ENCODE measurements around the gene NUP50. TPM values are rescaled to one million over a fixed set of nuclear protein-coding genes. Genes with fewer than 3 reads are reported as not detected.

NUP50 gene
- total and polyA plus RNA-seq, 8 donors: 14.6 to 443 (median 113) TPM

DNA sequence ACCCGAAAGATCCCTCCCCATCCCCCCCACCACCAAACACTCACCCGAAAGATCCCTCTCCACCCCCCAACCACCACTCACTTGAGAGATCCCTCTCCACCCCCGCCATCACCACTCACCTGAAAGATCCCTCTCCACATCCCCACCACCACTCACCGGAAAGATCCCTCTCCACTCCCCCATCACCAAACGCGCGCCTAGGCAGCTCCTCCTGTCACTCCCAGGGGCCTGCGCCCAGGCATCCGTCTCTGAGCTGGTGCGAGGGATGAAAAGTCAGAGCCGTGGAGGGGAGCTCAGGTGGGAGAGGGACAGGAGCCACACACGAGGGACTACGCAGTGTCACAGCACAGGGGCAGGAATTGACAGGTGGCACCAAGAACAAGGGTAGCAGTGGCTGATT is 65.5 kb downstream of the NUP50 start:
- Histone ChIP-seq H3K9me3 (no peaks in the 10 kb centered on the region), H3K27ac (no peak overlapping the region), H3K27me3 (no peaks in the 10 kb centered on the region), H3K4me1 (peaks cover 0 to 50% (median 25%) of the 10 kb centered on the region in 4 donors), H3K36me3 (peaks cover 0 to 6% (median 0%) of the 10 kb centered on the region in 4 donors), H3K4me3 (no peak overlapping the region)
- WGBS, 5 donors: 85 to 93% (median 86%) methylated on average over 7 to 13 of the region's 13 CpGs
- TF ChIP-seq POLR2AphosphoS5 (IDR thresholded peaks at IDR 0.05) (no peak), POLR2A (IDR thresholded peaks at IDR 0.05) (no peak), EP300 (IDR thresholded peaks at IDR 0.05) (no peak), CTCF (IDR thresholded peaks at IDR 0.05) (no peak)
- no peak for DNase-seq
- intact Hi-C loops (cut with DNase I; ENCODE audit: low total_unique reads): no loop called here

DNA sequence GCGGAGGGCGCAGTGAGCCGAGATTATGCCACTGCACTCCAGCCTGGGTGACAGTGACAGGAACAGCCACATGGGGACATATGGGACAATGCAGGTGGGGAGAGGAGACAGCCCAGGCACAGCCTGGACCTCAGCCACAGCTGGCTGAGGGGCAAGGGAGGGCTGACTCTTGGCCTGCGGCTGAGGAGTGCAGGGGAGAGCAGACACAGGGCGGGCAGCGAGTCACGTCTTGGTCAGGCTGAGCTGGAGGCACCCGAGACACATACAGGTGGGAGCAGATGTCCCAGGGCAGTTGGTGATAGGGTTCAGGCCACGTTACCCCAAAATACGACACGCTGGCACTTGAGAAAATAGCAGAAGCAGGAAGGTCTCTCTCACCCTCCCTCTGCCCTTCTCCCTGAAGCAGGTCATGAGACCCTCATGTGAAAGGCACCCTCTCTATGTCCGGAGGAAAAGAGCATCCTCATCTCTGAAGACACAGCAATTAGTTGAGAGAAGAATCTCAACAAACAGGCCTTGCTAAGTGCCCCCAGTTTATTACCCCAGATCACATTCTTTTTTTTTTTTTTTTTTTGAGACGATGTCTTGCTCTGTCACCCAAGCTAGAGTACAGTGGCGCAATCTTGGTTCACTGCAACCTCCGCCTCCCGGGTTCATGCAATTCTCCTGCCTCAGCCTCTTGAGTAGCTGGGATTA is 66.4 kb downstream of the NUP50 start:
- no peak for DNase-seq
- H3K36me3 ChIP-seq: peaks cover 0 to 13% (median 0%) of the 10 kb centered on the region in 4 donors
- intact Hi-C loops (cut with DNase I; ENCODE audit: low total_unique reads): no loop called here
- 86 to 91% (median 88%) methylated on average over 16 of the region's 16 CpGs for WGBS, 5 donors
- peak overlapping the region in 2 of 5 donors; percentile 19 to 47 for H3K27ac ChIP-seq
- peaks cover 0 to 45% (median 20%) of the 10 kb centered on the region in 4 donors for H3K4me1 ChIP-seq
- no peaks in the 10 kb centered on the region for H3K9me3 ChIP-seq
- H3K27me3 ChIP-seq: no peaks in the 10 kb centered on the region
- H3K4me3 ChIP-seq: no peak overlapping the region
- TF ChIP-seq POLR2AphosphoS5 (IDR thresholded peaks at IDR 0.05) (no peak), CTCF (IDR thresholded peaks at IDR 0.05) (no peak), POLR2A (IDR thresholded peaks at IDR 0.05) (no peak), EP300 (IDR thresholded peaks at IDR 0.05) (no peak)

GRCh38 chr22:45231293-45231692 is 67.6 kb downstream of the NUP50 start:
- Histone ChIP-seq H3K27me3 (no peaks in the 10 kb centered on the region), H3K27ac (no peak overlapping the region), H3K4me3 (no peak overlapping the region), H3K9me3 (no peaks in the 10 kb centered on the region), H3K36me3 (peaks cover 0 to 18% (median under 1%) of the 10 kb centered on the region in 4 donors), H3K4me1 (peaks cover 0 to 45% (median 23%) of the 10 kb centered on the region in 4 donors)
- DNase-seq: no peak
- WGBS, 5 donors: 84 to 93% (median 89%) methylated on average over 2 of the region's 2 CpGs
- TF ChIP-seq CTCF (IDR thresholded peaks at IDR 0.05): no peak
- TF ChIP-seq POLR2A (IDR thresholded peaks at IDR 0.05): no peak
- no peak for TF ChIP-seq POLR2AphosphoS5 (IDR thresholded peaks at IDR 0.05)
- no peak for TF ChIP-seq EP300 (IDR thresholded peaks at IDR 0.05)
- intact Hi-C loops (cut with DNase I; ENCODE audit: low total_unique reads): no loop called here

DNA sequence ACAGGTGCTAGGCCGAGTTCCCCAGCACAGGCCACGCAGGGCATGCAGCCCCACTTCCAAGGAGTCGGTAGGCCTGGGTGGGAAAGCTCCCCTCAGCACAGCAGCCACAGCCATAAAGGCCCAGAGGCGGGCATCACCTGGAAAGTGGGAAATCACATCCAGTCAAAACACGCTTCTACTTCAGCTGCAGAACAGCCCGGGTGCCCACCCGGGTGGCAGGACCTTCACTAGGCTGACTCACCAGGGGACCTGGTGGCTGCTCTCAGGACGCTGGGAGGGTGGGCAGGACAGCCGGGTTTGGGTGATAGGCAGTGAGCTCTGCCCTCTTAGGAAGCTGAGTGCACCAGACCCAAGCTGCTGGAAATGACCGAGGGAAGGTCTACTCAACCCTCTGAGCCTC is 69.7 kb downstream of the NUP50 start:
- Histone ChIP-seq H3K27me3 (no peaks in the 10 kb centered on the region), H3K9me3 (no peaks in the 10 kb centered on the region), H3K27ac (no peak overlapping the region), H3K4me3 (no peak overlapping the region), H3K36me3 (peaks cover 0 to 30% (median 8%) of the 10 kb centered on the region in 4 donors), H3K4me1 (peaks cover 0 to 39% (median 16%) of the 10 kb centered on the region in 4 donors)
- 84 to 93% (median 87%) methylated on average over 6 to 10 of the region's 10 CpGs for WGBS, 5 donors
- DNase-seq: no peak
- TF ChIP-seq POLR2A (IDR thresholded peaks at IDR 0.05): no peak
- intact Hi-C loops (cut with DNase I; ENCODE audit: low total_unique reads): no loop called here

GRCh38 chr22:45233827-45234226 is 70.1 kb downstream of the NUP50 start:
- no peak for TF ChIP-seq POLR2A (IDR thresholded peaks at IDR 0.05)
- intact Hi-C loops (cut with DNase I; ENCODE audit: low total_unique reads): no loop called here
- H3K9me3 ChIP-seq: no peaks in the 10 kb centered on the region
- WGBS, 5 donors: 82 to 91% (median 87%) methylated on average over 7 to 10 of the region's 10 CpGs
- no peaks in the 10 kb centered on the region for H3K27me3 ChIP-seq
- H3K36me3 ChIP-seq: peaks cover 0 to 34% (median 9%) of the 10 kb centered on the region in 4 donors
- H3K27ac ChIP-seq: no peak overlapping the region
- no peak overlapping the region for H3K4me3 ChIP-seq
- no peak for DNase-seq
- peaks cover 0 to 43% (median 18%) of the 10 kb centered on the region in 4 donors for H3K4me1 ChIP-seq
